ENCODE measurements around the gene SLC26A2.

Gene SLC26A2

DNA sequence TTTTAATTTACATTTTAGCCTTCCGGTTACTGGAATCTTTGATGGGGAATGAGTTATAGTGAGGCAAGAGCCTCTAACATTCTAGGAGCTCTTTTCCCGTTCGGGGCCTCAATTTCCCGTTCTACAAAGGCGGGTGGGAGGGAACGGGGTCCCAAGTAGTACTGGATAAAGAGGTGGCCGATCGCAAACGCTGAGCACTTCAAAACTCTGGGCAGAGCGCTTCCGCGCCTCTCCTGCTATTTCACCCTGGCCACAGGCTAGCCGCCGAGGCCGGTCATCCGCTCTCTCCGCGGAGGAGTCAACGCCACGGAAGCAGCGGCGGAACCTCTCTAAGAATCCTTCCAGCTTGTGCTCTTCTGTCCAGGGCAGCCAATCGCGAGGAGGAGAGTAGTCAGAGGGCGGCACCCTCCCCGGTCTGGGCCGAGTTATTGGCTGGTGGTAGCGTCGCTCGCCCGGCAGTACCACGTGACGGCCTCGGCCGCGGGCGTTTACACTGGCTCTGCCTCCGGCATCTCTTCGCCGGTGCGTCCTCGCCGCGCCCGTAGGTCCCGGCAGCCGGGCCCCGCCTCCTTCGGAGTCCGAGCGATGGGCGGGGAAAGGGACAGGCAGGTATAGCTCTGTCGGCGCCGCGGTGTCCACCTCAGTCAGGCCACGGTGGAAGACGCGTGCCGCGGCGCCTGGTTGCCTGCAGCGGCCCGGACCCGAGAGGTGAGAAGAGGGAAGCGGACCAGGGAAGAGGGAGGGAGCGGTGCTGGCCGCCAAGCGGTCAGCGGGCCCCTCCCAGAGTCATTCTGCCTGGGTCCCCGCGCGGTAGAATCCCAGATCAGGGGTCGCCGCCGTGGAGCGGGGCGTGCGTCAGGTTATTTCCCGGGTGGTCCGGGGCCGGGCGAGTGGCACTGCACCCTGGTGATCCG lies at the start of gene SLC26A2:
TSS of gene SLC26A2 (plus strand) at position 487 of the 914 bp plus-strand sequence. CDS start 16,895 bp downstream, outside the sequence.
- peak; percentile 91 for DNase-seq

DNA sequence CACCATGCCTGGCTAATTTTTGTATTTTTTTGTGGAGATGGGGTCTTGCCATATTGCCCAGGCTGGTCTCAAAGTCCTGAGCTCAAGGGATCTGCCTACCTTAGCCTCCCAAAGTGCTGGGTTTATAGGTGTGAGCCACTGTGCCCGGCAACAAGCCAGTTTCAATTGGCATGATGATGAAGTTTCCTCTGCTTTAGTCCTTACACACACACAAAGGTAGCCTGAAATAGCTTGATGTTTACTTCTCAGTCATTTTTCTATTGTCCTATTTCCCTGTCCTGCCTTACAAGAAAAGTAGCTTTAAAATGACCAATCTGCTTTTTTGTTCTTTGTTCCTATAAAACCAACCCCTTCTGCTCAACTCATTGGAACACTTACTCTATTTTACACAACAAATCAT lies 49.5 kb upstream of the SLC26A2 start:
- DNase-seq, result no peak

DNA sequence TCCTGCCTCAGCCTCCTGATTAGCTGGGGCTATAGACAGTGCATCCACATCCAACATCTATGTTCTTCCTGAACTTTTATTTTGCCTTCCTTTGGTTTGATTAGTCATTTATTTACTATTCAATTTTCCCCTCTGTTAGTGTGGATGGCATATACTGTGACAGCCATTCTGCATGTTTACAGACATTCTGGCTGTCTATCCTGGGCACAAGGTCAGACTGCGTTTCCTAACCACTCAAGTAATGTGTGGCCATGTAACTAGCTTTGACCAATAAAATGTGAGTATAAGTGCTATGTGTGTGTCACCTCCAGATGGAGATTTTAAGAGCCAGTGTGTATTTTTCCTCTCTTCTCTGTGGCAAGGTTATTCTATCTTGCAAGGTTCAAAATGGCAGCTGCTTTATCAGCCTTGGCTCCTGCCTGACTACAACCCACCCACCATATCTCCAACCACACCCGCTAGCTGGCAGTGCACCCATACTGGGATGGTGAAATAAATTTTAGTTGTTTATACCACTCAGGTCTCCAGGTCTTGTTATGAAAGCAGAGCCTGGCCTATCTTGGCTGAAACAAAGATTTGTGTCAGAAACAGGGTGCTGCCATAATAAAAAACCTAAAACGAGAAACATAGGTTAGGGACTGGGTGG lies 48.2 kb upstream of the SLC26A2 start:
- no peak for DNase-seq

- no peak for DNase-seq
These were observed 46.8 kb upstream of the SLC26A2 start for GRCh38 chr5:149913436-149914419.

DNA sequence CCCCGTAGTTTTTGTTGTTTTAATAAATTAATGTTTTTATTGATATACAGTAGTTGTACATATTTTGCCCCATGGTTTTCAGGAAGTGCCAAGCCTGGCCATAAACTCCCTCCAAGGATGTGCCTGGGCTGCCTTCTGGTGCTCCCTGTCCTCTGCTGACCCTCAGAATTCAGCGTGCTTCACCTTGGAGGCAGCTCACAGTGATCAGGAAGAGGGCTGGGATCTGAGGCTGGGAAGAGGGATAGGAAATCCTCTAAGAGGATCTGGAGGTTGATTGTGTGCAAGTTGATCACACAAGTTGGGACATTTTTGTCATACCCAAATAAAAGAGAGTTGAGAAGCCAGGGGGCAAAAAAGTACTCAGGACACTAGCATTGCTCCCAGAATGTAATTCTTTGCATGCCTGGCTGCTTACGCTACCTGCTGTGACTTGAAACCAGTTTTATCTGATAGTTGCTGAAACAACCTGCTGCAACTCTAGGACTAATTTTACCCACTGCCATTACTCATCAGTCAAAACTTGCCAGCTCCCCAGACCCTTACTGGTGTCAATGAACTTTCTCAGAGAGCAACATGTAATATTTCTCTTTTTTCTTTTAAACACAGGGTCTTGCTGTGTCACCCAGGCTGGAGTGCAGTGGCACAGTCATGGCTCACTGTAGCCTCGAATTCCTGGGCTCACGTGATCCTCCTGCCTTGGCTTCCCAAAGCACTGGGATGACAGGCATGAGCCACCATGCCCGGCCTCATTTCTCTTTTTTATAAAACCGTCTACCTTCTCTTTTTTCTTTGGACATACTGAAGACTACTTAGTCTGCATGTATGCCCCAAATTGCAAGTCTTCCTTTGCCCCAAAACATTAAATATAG lies 44.9 kb upstream of the SLC26A2 start:
- DNase-seq, result no peak

DNA sequence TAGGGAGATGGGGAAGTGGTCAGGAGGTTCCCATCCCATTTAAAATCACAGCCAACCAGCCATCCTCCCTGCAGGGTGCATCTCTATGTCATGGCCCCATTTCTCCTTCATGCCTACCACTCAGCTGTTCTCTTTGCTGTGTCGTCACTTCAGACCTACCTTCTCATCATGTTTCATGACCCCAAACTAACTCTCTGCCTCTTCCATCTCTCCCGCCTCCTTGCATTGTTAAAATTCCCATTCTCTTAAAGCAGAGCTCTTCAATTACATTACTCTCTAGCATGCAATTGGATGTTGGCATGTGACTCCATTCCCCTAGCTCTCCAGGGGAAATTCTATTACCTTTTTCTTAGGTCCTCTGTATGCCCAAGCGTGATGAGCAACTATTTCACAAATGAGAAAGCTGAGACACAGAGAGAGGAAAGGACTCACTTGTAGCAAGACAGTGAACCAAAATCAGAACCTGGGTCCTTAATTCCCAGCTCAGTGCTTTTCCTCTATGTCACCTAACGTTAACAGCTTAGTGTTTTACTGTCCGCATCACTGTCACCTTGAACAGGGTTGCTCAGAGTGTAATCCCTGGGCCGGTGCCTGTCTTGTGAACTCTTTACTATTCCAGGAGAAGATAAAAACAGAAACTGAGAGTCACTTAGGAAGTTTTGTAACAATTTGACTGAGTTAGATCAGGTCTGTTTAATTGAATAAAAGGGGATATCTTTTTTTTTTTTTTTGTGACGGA lies 44.1 kb upstream of the SLC26A2 start:
- DNase-seq, result no peak

DNA sequence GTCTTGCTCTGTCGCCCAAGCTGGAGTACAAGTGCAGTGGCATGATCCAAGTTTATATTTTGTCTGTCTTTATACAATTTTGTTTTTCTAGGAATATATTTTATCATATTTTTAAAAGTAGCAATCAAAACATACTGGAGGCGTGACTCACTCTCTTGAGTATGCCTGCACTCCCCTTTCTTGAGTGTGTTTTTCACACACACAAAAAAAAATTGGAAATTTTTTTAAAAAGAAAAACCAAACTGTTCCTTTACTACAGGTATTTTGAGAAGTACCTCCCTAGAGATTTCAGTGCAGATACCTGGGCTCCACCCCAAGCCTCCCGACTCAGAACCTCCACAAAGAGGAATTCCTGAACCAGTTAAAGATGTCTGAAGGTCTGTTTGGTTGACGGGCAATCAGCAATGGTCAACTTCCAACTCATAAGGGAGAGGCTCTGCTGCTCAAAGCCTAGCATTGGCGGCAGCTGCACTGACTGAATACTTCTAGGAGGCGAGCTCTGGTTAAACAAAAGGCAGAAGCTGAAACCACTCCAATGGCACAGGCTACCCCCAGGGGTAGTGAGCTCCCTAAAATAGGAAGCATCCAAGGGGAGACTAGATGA lies 43.4 kb upstream of the SLC26A2 start:
- DNase-seq, result no peak

DNA sequence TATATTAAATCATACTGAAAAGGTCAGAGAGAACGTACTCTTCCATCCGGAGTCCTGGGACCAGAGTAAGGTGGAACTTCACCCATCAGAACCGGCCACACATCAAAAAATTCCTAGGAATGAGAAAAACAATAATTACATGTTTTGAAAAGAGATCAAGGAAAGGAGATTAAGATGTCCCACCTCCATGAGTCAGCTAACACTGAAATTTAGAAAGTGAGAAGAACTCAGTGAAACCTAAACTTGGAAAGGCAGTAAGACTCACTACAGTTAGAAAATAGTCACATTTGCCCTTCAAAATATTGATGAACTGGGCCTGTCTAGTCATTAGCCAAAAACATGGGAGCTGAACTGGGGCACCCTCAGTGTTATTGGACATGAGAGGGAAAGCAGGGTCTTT lies 39.0 kb upstream of the SLC26A2 start:
- DNase-seq, result no peak

DNA sequence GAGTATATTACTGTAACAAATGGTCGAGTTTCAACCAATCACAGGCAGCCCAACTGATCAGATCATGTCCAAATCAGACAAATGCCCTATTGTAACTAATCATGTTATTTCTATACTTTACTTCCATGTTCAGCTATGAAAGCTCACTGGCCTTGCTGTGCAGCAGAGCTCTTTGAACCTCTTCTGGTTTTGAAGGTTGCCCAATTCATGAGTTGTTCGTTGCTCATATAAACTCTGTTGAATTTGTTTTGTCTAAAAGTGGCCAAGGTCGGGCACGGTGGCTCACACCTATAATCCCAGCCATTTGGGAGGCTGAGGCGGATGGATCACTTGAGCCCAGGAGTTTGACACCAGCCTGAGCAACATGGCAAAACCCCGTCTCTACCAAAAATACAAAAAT lies 37.6 kb upstream of the SLC26A2 start:
- no peak for DNase-seq

DNA sequence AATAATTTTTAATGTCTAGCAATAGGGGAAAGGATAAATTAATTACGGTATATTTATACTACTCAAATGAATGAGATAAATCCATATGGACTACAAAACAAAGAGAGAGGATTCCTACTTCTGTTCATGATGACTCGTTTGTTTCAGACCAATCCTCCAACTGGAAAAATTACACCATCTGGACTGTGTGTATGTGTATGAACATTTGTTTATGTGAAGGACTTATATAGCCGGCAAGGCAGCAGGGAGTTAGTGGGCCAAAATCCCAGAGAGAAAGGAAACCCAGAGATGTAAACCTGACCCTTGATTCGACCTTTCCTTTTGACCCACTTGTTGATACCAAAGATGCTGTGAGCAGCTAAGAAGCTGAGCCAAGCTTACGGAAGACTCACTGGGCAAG lies 36.1 kb upstream of the SLC26A2 start:
- DNase-seq, result no peak

DNA sequence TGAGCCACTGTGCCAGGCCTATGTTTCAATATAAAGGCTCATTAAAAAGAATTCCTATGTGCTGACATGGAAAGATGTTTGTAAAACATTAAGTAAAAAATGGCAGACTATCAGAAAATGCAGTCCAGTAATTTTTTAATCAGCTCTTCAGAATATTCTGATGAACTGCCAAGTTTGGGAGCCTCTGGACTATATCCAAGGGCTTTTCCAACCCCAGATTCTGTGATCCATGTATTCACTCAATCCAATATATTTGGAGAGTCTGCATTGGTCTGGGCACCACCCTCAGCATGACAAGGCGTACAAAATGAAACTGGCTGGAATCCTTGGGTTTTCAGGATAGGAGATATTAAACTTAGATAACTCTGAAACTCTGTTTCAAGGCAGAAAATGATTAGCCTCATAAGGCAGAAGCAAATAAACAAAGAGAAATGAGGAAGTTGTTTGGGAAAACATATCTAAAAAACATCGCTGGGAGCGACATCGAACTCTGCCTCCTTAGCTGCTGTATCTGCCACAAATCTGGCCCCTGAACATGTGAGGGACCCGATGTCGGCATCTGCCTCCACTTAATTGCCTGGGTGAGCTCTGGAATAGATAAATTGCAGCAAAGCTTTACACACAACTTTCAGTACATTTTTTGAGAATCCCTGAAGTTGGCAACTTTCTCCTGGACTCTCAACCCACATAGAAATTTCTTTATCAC lies 30.4 kb upstream of the SLC26A2 start:
- no peak for DNase-seq

- DNase-seq, result no peak
These were observed 29.6 kb upstream of the SLC26A2 start for GRCh38 chr5:149930749-149931574.

GRCh38 chr5:149931992-149932436 lies 28.5 kb upstream of the SLC26A2 start:
- DNase-seq, result no peak

DNA sequence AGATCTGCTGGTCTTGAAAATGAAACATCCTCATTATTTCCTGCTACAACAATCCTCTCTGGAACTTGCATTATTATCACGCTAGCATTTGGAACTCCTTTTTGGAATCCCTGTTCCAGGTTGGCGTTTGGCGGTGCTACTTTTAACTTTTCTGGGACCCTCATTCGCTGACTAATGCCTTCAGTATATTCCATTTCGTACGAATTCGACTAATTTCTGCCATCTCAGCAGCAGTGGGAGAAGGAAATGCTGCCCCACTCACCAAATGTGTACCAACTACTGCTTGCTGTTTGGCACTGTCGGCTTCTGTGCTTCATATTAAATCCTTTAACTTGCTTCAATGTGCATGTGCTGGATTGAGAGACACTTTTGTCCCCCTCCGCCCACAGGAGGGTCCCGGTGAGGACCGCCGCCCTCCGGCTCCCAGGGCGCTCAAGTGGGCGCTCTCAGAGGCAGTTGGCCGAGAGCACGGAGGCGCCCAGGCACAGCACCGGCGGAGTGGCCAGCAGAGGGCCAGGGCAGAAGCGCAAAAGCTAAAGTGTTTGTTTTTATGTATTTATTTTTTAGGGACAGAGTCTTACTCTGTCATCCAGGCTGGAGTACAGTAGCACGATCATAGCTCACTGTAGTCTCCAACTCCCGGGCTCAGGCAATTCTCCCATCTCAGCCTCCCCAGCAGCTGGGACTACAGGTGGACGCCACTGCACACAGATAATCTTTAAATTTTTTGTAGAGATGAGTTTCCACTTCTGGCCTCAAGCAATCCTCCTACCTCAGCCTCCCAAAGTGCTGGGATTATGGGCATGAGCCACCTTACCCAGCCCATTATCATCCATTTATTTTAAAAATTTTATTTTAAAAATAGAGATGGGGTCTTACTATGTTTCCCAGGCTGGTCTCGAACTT lies 27.9 kb upstream of the SLC26A2 start:
- DNase-seq, result no peak

- DNase-seq, result no peak
These were observed 25.1 kb upstream of the SLC26A2 start for GRCh38 chr5:149935431-149935901.

DNA sequence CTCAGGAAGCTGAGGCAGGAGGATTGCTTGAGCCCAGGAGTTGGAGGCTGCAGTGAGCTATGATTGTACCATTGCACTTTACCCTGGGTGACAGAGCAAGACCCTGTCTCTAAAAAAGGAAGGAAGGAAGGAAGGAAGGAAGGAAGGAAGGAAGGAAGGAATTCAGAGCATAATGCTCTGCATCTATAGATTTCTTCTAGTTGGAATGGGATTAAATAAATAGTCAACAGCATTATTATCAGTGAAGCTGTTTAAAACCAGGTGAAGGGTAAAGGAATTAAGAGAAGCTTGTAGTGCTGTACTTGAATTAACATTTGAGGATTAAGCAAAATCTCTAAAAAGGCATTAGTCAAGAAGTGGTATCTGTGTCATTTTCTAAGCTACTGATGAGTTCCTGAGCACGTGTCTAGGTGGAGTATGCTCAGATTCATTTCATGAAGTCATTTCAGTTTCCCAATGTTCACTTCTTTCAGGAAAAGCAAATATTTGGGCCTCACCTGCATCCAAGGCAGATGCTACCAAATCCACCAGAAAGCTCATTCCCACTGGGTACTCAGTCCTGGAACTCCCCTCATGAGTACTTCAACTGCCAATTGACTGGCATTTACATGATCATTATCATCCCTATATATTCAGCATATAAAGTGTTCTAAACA lies 24.4 kb upstream of the SLC26A2 start:
- DNase-seq, result no peak

GRCh38 chr5:149936700-149937091 lies 23.9 kb upstream of the SLC26A2 start:
- no peak for DNase-seq
